Right lobe of liver (tissue), 6 donors: ENCODE measurements around the gene SCN3A. TPM values are rescaled to one million over a fixed set of nuclear protein-coding genes. Genes with fewer than 3 reads are reported as not detected.

ENCODE experiments used
- ATAC-seq, 4 donors: fragments of 200-7000 bp; cut with Tn5 transposase; one replicate each; pipeline ENCODE4 v1.9.1; 2020; ENCODE audit warnings: mild to moderate bottlenecking in 4 of 4, moderate library complexity in 4 of 4
- DNase-seq, 3 donors: peaks; one replicate each; pipeline ENCODE4 v3.0.0-alpha.2; 2020
- H3K27ac ChIP-seq, 3 donors: fragments of 200-600 bp; one replicate each; pipeline ENCODE4 v1.8.0; 2022
- H3K27me3 ChIP-seq, 2 donors: fragments of 200-600 bp; one replicate each; pipeline ENCODE4 v1.8.0; 2022
- H3K36me3 ChIP-seq, 4 donors: fragments of 200-600 bp; sonication (generic) in 1 of 4; one replicate each; pipeline versions ENCODE4 v1.5.1 to v1.8.0; 2017 to 2022; ENCODE audit warnings: control low read depth in 1 of 4
- H3K4me1 ChIP-seq, 4 donors: fragments of 200-600 bp; sonication (generic) in 1 of 4; one replicate each; pipeline versions ENCODE4 v1.5.1 to v1.8.0; 2017 to 2022; ENCODE audit warnings: control low read depth in 1 of 4
- H3K4me3 ChIP-seq, 3 donors: fragments of 200-600 bp; one replicate each; pipeline ENCODE4 v1.8.0; 2022
- H3K9me3 ChIP-seq, 4 donors: fragments of 200-600 bp; sonication (generic) in 1 of 4; one replicate each; pipeline versions ENCODE4 v1.5.1 to v1.8.0; 2017 to 2022; ENCODE audit warnings: control low read depth in 1 of 4
- POLR2A ChIP-seq: fragments of 450-650 bp; IDR thresholded peaks from one replicate; pipeline ENCODE4 v1.6.1; 2017; ENCODE audit warnings: antibody characterized with exemption, mild to moderate bottlenecking
- WGBS: methylation state at CpG from one replicate; pipeline ENCODE4 v1.1.6; 2018; ENCODE audit warnings: low coverage, low lambda C conversion rate; ENCODE audit not compliant: insufficient coverage; ENCODE audit errors: missing lambda C conversion rate; 5-methylcytosine and 5-hydroxymethylcytosine counted together
- intact Hi-C, 2 donors: fragments of 100-400 bp; cut with DNase I; formaldehyde crosslinking; loops; one replicate each; pipeline versions ENCODE4 v1.11.2 to v1.14.1; 2022
- total RNA-seq, 6 experiments: library from RNA; depleted of rRNA in 2 of 6; stranded (reverse); fragments of >200 nt in 2 of 6; fragmentation: NEBNext Ultra II Directional in 3 of 6; extraction: Animal tissue kit (Norgen Biotek cat#: 25700) in 3 of 6; gene quantifications; one replicate each; pipeline versions ENCODE4 v1.1.0 to v1.2.4, GENCODE V29; 2016 to 2023
- TF ChIP-seq, protein P1 (sequence below), 4 donors: fragments of 200-600 bp in 3 of 4; fragments of 450-650 bp in 1 of 4; IDR thresholded peaks; one replicate each; pipeline versions ENCODE4 v1.5.1 to v1.8.0; 2016 to 2022; ENCODE audit warnings: antibody characterized with exemption in 4 of 4, mild to moderate bottlenecking in 2 of 4
- donor health status: DM: no; HTN: yes; CAD: no.
- donor health status: DM: no; HTN: no; CAD: no.
- donor health status: DM: no; HTN: no; CAD: no.
- donor health status: DM: no; HTN: yes; CAD: no.
- donor health status: DM: no; HTN: yes; CAD: no.

Gene SCN3A
- total RNA-seq, 6 experiments from 2014 or later = 0.02 to 0.17 (median 0.06) TPM; not detected in 3

- intact Hi-C loops = no loop called here
- Histone ChIP-seq H3K4me3 (no peak overlapping the region), H3K9me3 (no peaks in the 10 kb centered on the region), H3K27me3 (no peaks in the 10 kb centered on the region), H3K4me1 (no peaks in the 10 kb centered on the region), H3K36me3 (no peaks in the 10 kb centered on the region), H3K27ac (no peak overlapping the region)
- DNase-seq (no peak), ATAC-seq (no peak)
- TF ChIP-seq, protein P1, sequence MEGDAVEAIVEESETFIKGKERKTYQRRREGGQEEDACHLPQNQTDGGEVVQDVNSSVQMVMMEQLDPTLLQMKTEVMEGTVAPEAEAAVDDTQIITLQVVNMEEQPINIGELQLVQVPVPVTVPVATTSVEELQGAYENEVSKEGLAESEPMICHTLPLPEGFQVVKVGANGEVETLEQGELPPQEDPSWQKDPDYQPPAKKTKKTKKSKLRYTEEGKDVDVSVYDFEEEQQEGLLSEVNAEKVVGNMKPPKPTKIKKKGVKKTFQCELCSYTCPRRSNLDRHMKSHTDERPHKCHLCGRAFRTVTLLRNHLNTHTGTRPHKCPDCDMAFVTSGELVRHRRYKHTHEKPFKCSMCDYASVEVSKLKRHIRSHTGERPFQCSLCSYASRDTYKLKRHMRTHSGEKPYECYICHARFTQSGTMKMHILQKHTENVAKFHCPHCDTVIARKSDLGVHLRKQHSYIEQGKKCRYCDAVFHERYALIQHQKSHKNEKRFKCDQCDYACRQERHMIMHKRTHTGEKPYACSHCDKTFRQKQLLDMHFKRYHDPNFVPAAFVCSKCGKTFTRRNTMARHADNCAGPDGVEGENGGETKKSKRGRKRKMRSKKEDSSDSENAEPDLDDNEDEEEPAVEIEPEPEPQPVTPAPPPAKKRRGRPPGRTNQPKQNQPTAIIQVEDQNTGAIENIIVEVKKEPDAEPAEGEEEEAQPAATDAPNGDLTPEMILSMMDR (IDR thresholded peaks at IDR 0.05) = no peak
- TF ChIP-seq POLR2A = no peak
These were observed 122.6 kb downstream of the SCN3A start for GRCh38 chr2:165081276-165081675.

DNA sequence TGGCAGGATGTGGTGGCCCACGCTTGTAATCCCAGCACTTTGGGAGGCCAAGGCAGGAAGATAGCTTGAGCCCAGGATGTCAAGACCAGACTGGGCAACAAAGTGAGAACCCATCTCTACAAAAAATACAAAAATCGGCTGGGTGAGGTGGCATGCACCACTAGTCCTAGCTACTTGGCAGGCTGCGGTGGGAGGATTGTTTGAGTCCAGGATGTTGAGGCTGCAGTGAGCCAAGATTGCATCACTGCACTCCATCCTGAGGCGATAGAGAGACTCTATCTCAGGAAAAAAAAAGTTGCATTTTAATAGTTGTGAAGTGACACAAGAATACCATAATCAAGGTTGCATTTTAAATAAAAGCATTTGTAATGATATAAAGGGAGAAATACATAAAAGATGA, 124.4 kb downstream of the SCN3A start:
- DNase-seq (peak; percentile 58 to 75 (median 73)), ATAC-seq (peak; percentile 78 to 96 (median 94))
- Histone ChIP-seq H3K27me3 (no peaks in the 10 kb centered on the region), H3K36me3 (no peaks in the 10 kb centered on the region), H3K27ac (no peak overlapping the region), H3K4me1 (no peaks in the 10 kb centered on the region), H3K9me3 (no peaks in the 10 kb centered on the region), H3K4me3 (no peak overlapping the region)
- no peak for TF ChIP-seq POLR2A
- TF ChIP-seq, protein P1 (IDR thresholded peaks at IDR 0.05) = no peak
- intact Hi-C loops = no loop called here
- 35% methylated on average over 4 of the region's 4 CpGs for WGBS

DNA sequence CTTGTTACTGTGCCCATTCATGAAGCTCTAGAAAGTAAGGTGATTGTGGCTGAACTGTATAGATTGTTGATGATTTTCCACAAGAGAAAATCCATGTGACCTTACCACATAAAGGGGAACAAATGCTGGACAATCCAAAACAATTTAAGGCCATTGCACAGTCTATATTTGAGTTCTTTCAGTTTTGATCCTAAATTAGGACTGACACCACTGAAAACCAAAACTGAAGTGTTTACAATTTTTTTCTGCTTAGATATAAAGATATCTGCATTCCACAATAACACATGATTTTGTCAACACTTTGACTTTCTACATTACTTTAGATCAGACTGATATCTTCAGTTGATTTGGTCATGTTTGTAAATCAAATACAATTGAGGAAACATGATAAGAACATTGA, 124.9 kb downstream of the SCN3A start:
- Histone ChIP-seq H3K4me3 (no peak overlapping the region), H3K4me1 (no peaks in the 10 kb centered on the region), H3K27ac (no peak overlapping the region), H3K9me3 (no peaks in the 10 kb centered on the region), H3K27me3 (no peaks in the 10 kb centered on the region), H3K36me3 (no peaks in the 10 kb centered on the region)
- no peak for ATAC-seq
- DNase-seq = no peak
- intact Hi-C loops = no loop called here
- TF ChIP-seq POLR2A = no peak
- TF ChIP-seq, protein P1 (IDR thresholded peaks at IDR 0.05) = no peak

DNA sequence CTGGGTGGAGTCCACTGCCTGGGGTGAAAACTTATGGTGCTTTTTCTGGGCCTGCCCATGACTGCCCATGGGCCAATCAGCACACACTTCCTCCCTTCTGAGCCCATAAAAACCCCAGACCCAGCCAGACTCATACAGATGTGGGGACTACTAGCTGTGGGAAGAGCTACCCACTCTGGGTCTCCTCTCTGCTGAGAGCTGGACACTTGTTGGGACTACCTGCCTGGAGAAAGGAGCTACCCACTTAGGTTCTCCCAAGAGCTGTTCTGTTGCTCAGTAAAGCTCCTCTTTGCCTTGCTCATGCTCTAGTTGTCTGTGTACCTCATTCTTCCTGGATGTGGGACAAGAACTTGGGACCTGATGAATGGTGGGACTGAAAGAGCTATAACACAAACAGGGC, 129.0 kb downstream of the SCN3A start:
- no peaks in the 10 kb centered on the region for H3K4me1 ChIP-seq
- intact Hi-C loops = no loop called here
- no peaks in the 10 kb centered on the region for H3K9me3 ChIP-seq
- no peak for ATAC-seq
- TF ChIP-seq, protein P1 (IDR thresholded peaks at IDR 0.05) = no peak
- no peak for TF ChIP-seq POLR2A
- no peaks in the 10 kb centered on the region for H3K36me3 ChIP-seq
- no peak overlapping the region for H3K4me3 ChIP-seq
- no peaks in the 10 kb centered on the region for H3K27me3 ChIP-seq
- DNase-seq = no peak
- H3K27ac ChIP-seq = no peak overlapping the region

GRCh38 chr2:165074323-165074722, 129.5 kb downstream of the SCN3A start:
- Histone ChIP-seq H3K9me3 (no peaks in the 10 kb centered on the region), H3K4me3 (no peak overlapping the region), H3K4me1 (no peaks in the 10 kb centered on the region), H3K27me3 (no peaks in the 10 kb centered on the region), H3K27ac (no peak overlapping the region), H3K36me3 (no peaks in the 10 kb centered on the region)
- no peak for ATAC-seq
- intact Hi-C loops = no loop called here
- no peak for TF ChIP-seq POLR2A
- TF ChIP-seq, protein P1 (IDR thresholded peaks at IDR 0.05) = no peak
- WGBS = no CpG with 5 or more reads among the region's 3 CpGs
- no peak for DNase-seq
